ENCODE data around the gene YEATS4.
A peak's percentile ranks its signal among the peaks of the same experiment; 100 is the strongest.
"Not testable (repeated sequence)": the region's sequence is repeated elsewhere in the genome, so short reads cannot be mapped to it uniquely, and the experiment has no call there.

YEATS4 gene

GRCh38 chr12:69359531-69360347, at the start of gene YEATS4:
Gene YEATS4, plus strand, starts transcription at chr12:69359743. Its CDS starts 230 bp downstream, at chr12:69359973.
- H3K4me2 ChIP-seq (ENCODE audit: low read length): peak within 1 kb of the TSS; percentile 95
- peaks cover 27% of the 10 kb centered on the region for H3K79me2 ChIP-seq (ENCODE audit: low read length)
- H3K9me3 ChIP-seq (ENCODE audit: insufficient read depth, low read length): no peaks in the 10 kb centered on the region
- peak within 1 kb of the TSS; percentile 90 for H2AFZ ChIP-seq (ENCODE audit: low read depth, low read length)
- H3K4me3 ChIP-seq (ENCODE audit: low read length): peak within 1 kb of the TSS; percentile 97
- H3K27ac ChIP-seq (ENCODE audit: low read length): peak within 1 kb of the TSS; percentile 91
- peak within 1 kb of the TSS; percentile 95 for H3K9ac ChIP-seq (ENCODE audit: low read length)
- TF ChIP-seq, protein P1, sequence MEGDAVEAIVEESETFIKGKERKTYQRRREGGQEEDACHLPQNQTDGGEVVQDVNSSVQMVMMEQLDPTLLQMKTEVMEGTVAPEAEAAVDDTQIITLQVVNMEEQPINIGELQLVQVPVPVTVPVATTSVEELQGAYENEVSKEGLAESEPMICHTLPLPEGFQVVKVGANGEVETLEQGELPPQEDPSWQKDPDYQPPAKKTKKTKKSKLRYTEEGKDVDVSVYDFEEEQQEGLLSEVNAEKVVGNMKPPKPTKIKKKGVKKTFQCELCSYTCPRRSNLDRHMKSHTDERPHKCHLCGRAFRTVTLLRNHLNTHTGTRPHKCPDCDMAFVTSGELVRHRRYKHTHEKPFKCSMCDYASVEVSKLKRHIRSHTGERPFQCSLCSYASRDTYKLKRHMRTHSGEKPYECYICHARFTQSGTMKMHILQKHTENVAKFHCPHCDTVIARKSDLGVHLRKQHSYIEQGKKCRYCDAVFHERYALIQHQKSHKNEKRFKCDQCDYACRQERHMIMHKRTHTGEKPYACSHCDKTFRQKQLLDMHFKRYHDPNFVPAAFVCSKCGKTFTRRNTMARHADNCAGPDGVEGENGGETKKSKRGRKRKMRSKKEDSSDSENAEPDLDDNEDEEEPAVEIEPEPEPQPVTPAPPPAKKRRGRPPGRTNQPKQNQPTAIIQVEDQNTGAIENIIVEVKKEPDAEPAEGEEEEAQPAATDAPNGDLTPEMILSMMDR (IDR thresholded peaks at IDR 0.05; ENCODE audit: low read depth, low read length): no peak
- no peak for TF ChIP-seq EZH2phosphoT487 (IDR thresholded peaks at IDR 0.05; ENCODE audit: low read depth)
- peaks cover 10% of the 10 kb centered on the region for H3K4me1 ChIP-seq (ENCODE audit: low read length)
- H3K36me3 ChIP-seq (replicated peaks; ENCODE audit: low read depth, low read length): peaks cover 9% of the 10 kb centered on the region
- no peaks in the 10 kb centered on the region for H3K27me3 ChIP-seq (ENCODE audit: low read depth, low read length)
- H4K20me1 ChIP-seq (ENCODE audit: insufficient read depth, low read length): no peaks in the 10 kb centered on the region

GRCh38 chr12:69313209-69313608, 46.3 kb upstream of the YEATS4 start:
- H3K79me2 ChIP-seq (ENCODE audit: low read length): no peaks in the 10 kb centered on the region
- TF ChIP-seq EZH2phosphoT487 (IDR thresholded peaks at IDR 0.05; ENCODE audit: low read depth): no peak
- TF ChIP-seq, protein P1 (IDR thresholded peaks at IDR 0.05; ENCODE audit: low read depth, low read length): no peak
- H3K27ac ChIP-seq (ENCODE audit: low read length): no peak overlapping the region
- no peak overlapping the region for H3K9ac ChIP-seq (ENCODE audit: low read length)
- no peak overlapping the region for H3K4me3 ChIP-seq (ENCODE audit: low read length)
- no peaks in the 10 kb centered on the region for H4K20me1 ChIP-seq (ENCODE audit: insufficient read depth, low read length)
- no peaks in the 10 kb centered on the region for H3K4me1 ChIP-seq (ENCODE audit: low read length)
- H3K4me2 ChIP-seq (ENCODE audit: low read length): no peak overlapping the region
- no peaks in the 10 kb centered on the region for H3K27me3 ChIP-seq (ENCODE audit: low read depth, low read length)
- H2AFZ ChIP-seq (ENCODE audit: low read depth, low read length): no peak overlapping the region
- H3K9me3 ChIP-seq (ENCODE audit: insufficient read depth, low read length): peaks cover 4% of the 10 kb centered on the region; the same call in 1 of the 2 replicates
- no peaks in the 10 kb centered on the region for H3K36me3 ChIP-seq (replicated peaks; ENCODE audit: low read depth, low read length)

DNA sequence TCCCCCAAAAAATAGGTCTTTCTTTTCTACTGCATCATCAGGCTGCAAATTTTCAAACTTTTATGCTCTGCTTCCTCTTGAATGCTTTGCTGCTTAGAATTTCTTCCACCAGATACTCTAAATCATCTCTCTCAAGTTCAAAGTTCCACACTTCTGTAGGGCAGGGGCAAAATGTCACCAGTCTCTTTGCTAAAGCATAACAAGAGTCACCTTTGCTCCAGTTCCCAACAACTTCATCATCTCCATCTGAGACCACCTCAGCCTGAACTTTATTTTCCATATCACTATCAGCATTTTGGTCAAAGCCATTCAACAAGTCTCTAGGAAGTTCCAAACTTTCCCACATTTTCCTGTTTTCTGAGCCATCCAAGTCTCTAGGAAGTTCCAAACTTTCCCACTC, 42.8 kb upstream of the YEATS4 start:
- not testable (repeated sequence) for H3K9me3 ChIP-seq (ENCODE audit: insufficient read depth, low read length); H2AFZ ChIP-seq (ENCODE audit: low read depth, low read length); H3K36me3 ChIP-seq (replicated peaks; ENCODE audit: low read depth, low read length)

DNA sequence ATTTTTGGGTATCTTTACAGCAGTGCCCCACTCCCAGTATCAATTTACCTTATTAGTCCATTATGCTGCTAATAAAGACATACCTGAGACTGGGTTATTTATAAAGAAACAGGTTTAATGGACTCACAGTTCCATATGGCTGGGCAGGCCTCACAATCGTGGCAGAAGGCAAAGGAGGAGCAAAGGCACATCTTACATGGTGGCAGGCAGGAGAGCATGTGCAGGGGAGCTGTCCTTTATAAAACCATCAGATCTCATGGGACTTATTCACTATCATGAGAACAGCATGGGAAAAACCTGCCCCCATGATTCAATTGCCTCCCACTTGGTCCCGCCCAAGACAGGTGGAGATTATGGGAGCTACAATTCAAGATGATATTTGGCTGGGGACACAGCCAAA, 42.3 kb upstream of the YEATS4 start:
- H3K79me2 ChIP-seq (ENCODE audit: low read length); H2AFZ ChIP-seq (ENCODE audit: low read depth, low read length); H3K27me3 ChIP-seq (ENCODE audit: low read depth, low read length); H3K9me3 ChIP-seq (ENCODE audit: insufficient read depth, low read length); H3K9ac ChIP-seq (ENCODE audit: low read length); H3K4me3 ChIP-seq (ENCODE audit: low read length); H3K27ac ChIP-seq (ENCODE audit: low read length); H4K20me1 ChIP-seq (ENCODE audit: insufficient read depth, low read length); H3K4me1 ChIP-seq (ENCODE audit: low read length); H3K36me3 ChIP-seq (replicated peaks; ENCODE audit: low read depth, low read length); H3K4me2 ChIP-seq (ENCODE audit: low read length): not testable (repeated sequence)

More for the DNA sequence above, 42.8 kb upstream of the YEATS4 start:
- not testable (repeated sequence) for H3K79me2 ChIP-seq (ENCODE audit: low read length); H3K4me3 ChIP-seq (ENCODE audit: low read length); H4K20me1 ChIP-seq (ENCODE audit: insufficient read depth, low read length); H3K9ac ChIP-seq (ENCODE audit: low read length); H3K4me2 ChIP-seq (ENCODE audit: low read length); H3K27ac ChIP-seq (ENCODE audit: low read length); H3K27me3 ChIP-seq (ENCODE audit: low read depth, low read length); H3K4me1 ChIP-seq (ENCODE audit: low read length)

DNA sequence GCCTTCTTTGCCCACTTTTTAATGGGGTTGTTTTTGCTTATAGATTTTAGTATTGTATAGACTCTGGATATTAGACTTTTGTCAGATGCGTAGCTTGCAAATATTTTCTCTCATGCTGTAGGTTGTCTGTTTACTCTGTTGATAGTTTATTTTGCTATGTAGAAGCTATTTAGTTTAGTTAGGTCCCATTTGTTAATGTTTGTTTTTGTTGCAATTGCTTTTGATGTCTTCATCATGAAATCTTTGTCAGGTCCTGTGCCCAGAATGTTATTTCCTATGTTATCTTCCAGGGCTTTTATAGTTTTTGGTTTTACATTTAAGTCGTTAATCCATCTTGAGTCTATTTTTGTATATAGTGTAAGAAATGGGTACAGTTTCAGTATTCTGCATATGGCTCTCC, 41.3 kb upstream of the YEATS4 start:
- peaks cover 9% of the 10 kb centered on the region; the same call in 1 of the 2 replicates for H3K9me3 ChIP-seq (ENCODE audit: insufficient read depth, low read length)
- no peak overlapping the region for H2AFZ ChIP-seq (ENCODE audit: low read depth, low read length)
- H3K36me3 ChIP-seq (replicated peaks; ENCODE audit: low read depth, low read length): no peaks in the 10 kb centered on the region
- no peak overlapping the region for H3K9ac ChIP-seq (ENCODE audit: low read length)
- H3K79me2 ChIP-seq (ENCODE audit: low read length): no peaks in the 10 kb centered on the region
- TF ChIP-seq, protein P1 (IDR thresholded peaks at IDR 0.05; ENCODE audit: low read depth, low read length): no peak
- TF ChIP-seq EZH2phosphoT487 (IDR thresholded peaks at IDR 0.05; ENCODE audit: low read depth): no peak
- no peaks in the 10 kb centered on the region for H3K27me3 ChIP-seq (ENCODE audit: low read depth, low read length)
- no peaks in the 10 kb centered on the region for H4K20me1 ChIP-seq (ENCODE audit: insufficient read depth, low read length)
- no peak overlapping the region for H3K4me2 ChIP-seq (ENCODE audit: low read length)
- no peak overlapping the region for H3K4me3 ChIP-seq (ENCODE audit: low read length)
- H3K27ac ChIP-seq (ENCODE audit: low read length): no peak overlapping the region
- H3K4me1 ChIP-seq (ENCODE audit: low read length): no peaks in the 10 kb centered on the region

Data from OCI-LY3 (cell line).